Gastrocnemius medialis (tissue), 4 donors: Measurements from ENCODE around the gene SPOCK1.

Source experiments
- CTCF ChIP-seq, 5 experiments: fragments of 450-650 bp in 3 of 5; fragments of 200-600 bp in 2 of 5; sonication (generic) in 2 of 5; IDR thresholded peaks in 4 of 5; conservative IDR thresholded peaks in 1 of 5; 1 replicate in 4 of 5; 2 replicates in 1 of 5; pipeline ENCODE4 v1.5.1; 2016 to 2019; ENCODE audit warnings: antibody characterized with exemption in 5 of 5, mild to moderate bottlenecking in 3 of 5, moderate library complexity in 3 of 5
- POLR2A ChIP-seq, 2 donors: fragments of 450-650 bp; IDR thresholded peaks; one replicate each; pipeline ENCODE4 v1.6.1; 2017; ENCODE audit warnings: antibody characterized with exemption in 2 of 2, mild to moderate bottlenecking in 2 of 2, moderate library complexity in 2 of 2

GRCh38 chr5:137152616-137153015 lies 346.5 kb downstream of the SPOCK1 start:
- TF ChIP-seq CTCF (IDR thresholded peaks at IDR 0.05 in 4 of 5, conservative IDR thresholded peaks at IDR 0.05 in 1 of 5) (no peak), POLR2A (IDR thresholded peaks at IDR 0.05) (no peak)
